Neural cell (in vitro differentiated cells): Measurements from ENCODE around the gene RNF113A. TPM values are rescaled to one million over a fixed set of nuclear protein-coding genes. Genes with fewer than 3 reads are reported as not detected.
"Not testable (repeated sequence)": the region's sequence is repeated elsewhere in the genome, so short reads cannot be mapped to it uniquely, and the experiment has no call there.

Experiments
- H2AFZ ChIP-seq: fragments of 200-600, 300-800 bp; sonication (generic), shearing (Covaris generic); 2 replicates; pipeline ENCODE4 v1.6.0; 2014; ENCODE audit warnings: low read depth, mild to moderate bottlenecking, antibody characterized with exemption, low read length, moderate library complexity
- H3F3A ChIP-seq: fragments of 200-600 bp; shearing (Covaris generic); 2 replicates; pipeline ENCODE4 v1.6.1; 2016; ENCODE audit warnings: mild to moderate bottlenecking, moderate library complexity, mixed read lengths, antibody characterized with exemption, low read length; ENCODE audit not compliant: insufficient read depth, poor library complexity, severe bottlenecking
- H3K27ac ChIP-seq: fragments of 200-600, 300-800 bp; sonication (generic), shearing (Covaris generic); 2 replicates; pipeline ENCODE4 v1.5.1; 2014; ENCODE audit warnings: mild to moderate bottlenecking, low read length, moderate library complexity
- H3K27me3 ChIP-seq: fragments of 300-800, 200-600 bp; sonication (generic), shearing (Covaris generic); 2 replicates; pipeline ENCODE4 v1.6.0; 2014; ENCODE audit warnings: mild to moderate bottlenecking, low read depth, low read length, moderate library complexity; ENCODE audit not compliant: insufficient read depth
- H3K36me3 ChIP-seq: fragments of 300-800, 200-600 bp; sonication (generic), shearing (Covaris generic); 2 replicates; pipeline ENCODE4 v1.5.1; 2014; ENCODE audit warnings: mild to moderate bottlenecking, antibody characterized with exemption, low read length, moderate library complexity; ENCODE audit not compliant: insufficient read depth
- H3K4me2 ChIP-seq: fragments of 300-800, 200-600 bp; sonication (generic), shearing (Covaris generic); 2 replicates; pipeline ENCODE4 v1.6.0; 2014; ENCODE audit warnings: mild to moderate bottlenecking, low read length
- H3K4me3 ChIP-seq: fragments of 300-800, 200-600 bp; sonication (generic), shearing (Covaris generic); 2 replicates; pipeline ENCODE4 v1.5.1; 2014; ENCODE audit warnings: mild to moderate bottlenecking, low read length, moderate library complexity
- H3K79me2 ChIP-seq: fragments of 200-600 bp; shearing (Covaris generic); replicated peaks from 2 replicates; pipeline ENCODE4 v1.6.0; 2014; ENCODE audit warnings: mild to moderate bottlenecking, low read length, moderate library complexity; ENCODE audit not compliant: insufficient read depth
- H3K9ac ChIP-seq: fragments of 300-800, 200-600 bp; sonication (generic), shearing (Covaris generic); 2 replicates; pipeline ENCODE4 v1.6.1; 2016; ENCODE audit warnings: mild to moderate bottlenecking, low read length, mixed read lengths
- H3K9me2 ChIP-seq: fragments of 200-600 bp; shearing (Covaris generic); 2 replicates; pipeline ENCODE4 v1.6.1; 2016; ENCODE audit warnings: mild to moderate bottlenecking, low read length, mixed read lengths; ENCODE audit not compliant: insufficient read depth
- H3K9me3 ChIP-seq: fragments of 200-600, 300-800 bp; sonication (generic), shearing (Covaris generic); 2 replicates; pipeline ENCODE4 v1.6.1; 2016; ENCODE audit warnings: mild to moderate bottlenecking, mixed run types, low read length, moderate library complexity, mixed read lengths
- H4K20me1 ChIP-seq: fragments of 200-600 bp; shearing (Covaris generic); 2 replicates; pipeline ENCODE4 v1.6.1; 2016; ENCODE audit warnings: mild to moderate bottlenecking, mixed run types; ENCODE audit not compliant: insufficient read depth
- CTCF ChIP-seq: fragments of 450-650 bp; IDR thresholded peaks from 2 replicates; pipeline ENCODE4 v1.5.1; 2014; ENCODE audit warnings: antibody characterized with exemption, mild to moderate bottlenecking, moderate library complexity; ENCODE audit not compliant: poor library complexity, severe bottlenecking
- EP300 ChIP-seq: fragments of 450-650 bp; conservative IDR thresholded peaks from 2 replicates; pipeline ENCODE4 v1.6.1; 2014; ENCODE audit warnings: antibody characterized with exemption, mild to moderate bottlenecking, moderate library complexity; ENCODE audit not compliant: poor library complexity, severe bottlenecking
- EZH2 ChIP-seq: fragments of 200-600, 300-800 bp; shearing (Covaris generic), sonication (generic); IDR thresholded peaks from 2 replicates; pipeline ENCODE4 v1.6.1; 2014; ENCODE audit warnings: antibody characterized with exemption, low read length, borderline replicate concordance, mild to moderate bottlenecking; ENCODE audit not compliant: insufficient read depth, poor library complexity, severe bottlenecking
- MXI1 ChIP-seq: fragments of 450-650 bp; conservative IDR thresholded peaks from 2 replicates; pipeline ENCODE4 v1.6.1; 2014; ENCODE audit warnings: antibody characterized with exemption, mild to moderate bottlenecking; ENCODE audit not compliant: poor library complexity, severe bottlenecking
- POLR2AphosphoS5 ChIP-seq: IDR thresholded peaks from 2 replicates; pipeline ENCODE4 v1.6.1; 2012
- RAD21 ChIP-seq: fragments of 450-650 bp; conservative IDR thresholded peaks from 2 replicates; pipeline ENCODE4 v1.6.1; 2014; ENCODE audit warnings: antibody characterized with exemption, mild to moderate bottlenecking, moderate library complexity
- REST ChIP-seq: IDR thresholded peaks from 2 replicates; pipeline ENCODE4 v1.6.1; 2012; ENCODE audit warnings: borderline replicate concordance
- SMC3 ChIP-seq: fragments of 450-650 bp; conservative IDR thresholded peaks from 2 replicates; pipeline ENCODE4 v1.6.1; 2014; ENCODE audit warnings: antibody characterized with exemption, mild to moderate bottlenecking, moderate library complexity; ENCODE audit not compliant: poor library complexity
- TAF1 ChIP-seq: IDR thresholded peaks from 2 replicates; pipeline ENCODE4 v1.6.1; 2012; ENCODE audit warnings: low read depth
- polyA plus RNA-seq: library from polyadenylated mRNA; depleted of rRNA; stranded (reverse); fragments of >200 nt; gene quantifications from 2 replicates; pipeline ENCODE4 v1.2.3, GENCODE V29; 2014

The RNF113A gene
- polyA plus RNA-seq, 1 donor from 2014 or later = 27.2 TPM

GRCh38 chrX:119828446-119828845 is 43.1 kb downstream of the RNF113A start:
- H2AFZ ChIP-seq = no peak overlapping the region
- H4K20me1 ChIP-seq = no peaks in the 10 kb centered on the region
- no peak overlapping the region for H3K4me3 ChIP-seq
- H3K9ac ChIP-seq = no peak overlapping the region
- H3F3A ChIP-seq = no peaks in the 10 kb centered on the region
- TF ChIP-seq EP300 (no peak), RAD21 (no peak), REST (no peak)
- H3K27ac ChIP-seq = no peak overlapping the region
- no peaks in the 10 kb centered on the region for H3K79me2 ChIP-seq
- no peaks in the 10 kb centered on the region for H3K36me3 ChIP-seq
- no peaks in the 10 kb centered on the region for H3K9me2 ChIP-seq
- H3K9me3 ChIP-seq = no peaks in the 10 kb centered on the region
- H3K27me3 ChIP-seq = no peaks in the 10 kb centered on the region
- H3K4me2 ChIP-seq = no peak overlapping the region

GRCh38 chrX:119826399-119826959 is 45.1 kb downstream of the RNF113A start:
- no peaks in the 10 kb centered on the region for H4K20me1 ChIP-seq
- no peaks in the 10 kb centered on the region for H3K9me2 ChIP-seq
- H3K4me2 ChIP-seq = no peak overlapping the region
- no peaks in the 10 kb centered on the region for H3K79me2 ChIP-seq
- no peaks in the 10 kb centered on the region for H3F3A ChIP-seq
- no peaks in the 10 kb centered on the region for H3K27me3 ChIP-seq
- H3K27ac ChIP-seq = no peak overlapping the region
- no peak overlapping the region for H3K4me3 ChIP-seq
- no peaks in the 10 kb centered on the region for H3K9me3 ChIP-seq
- TF ChIP-seq TAF1 (no peak), EZH2 (no peak), POLR2AphosphoS5 (no peak), EP300 (no peak), RAD21 (no peak), MXI1 (no peak), SMC3 (no peak), CTCF (no peak), REST (no peak)
- H3K36me3 ChIP-seq = no peaks in the 10 kb centered on the region
- H3K9ac ChIP-seq = no peak overlapping the region
- H2AFZ ChIP-seq = no peak overlapping the region

GRCh38 chrX:119824221-119824620 is 47.3 kb downstream of the RNF113A start:
- not testable (repeated sequence) for H3K9ac ChIP-seq, H3K9me2 ChIP-seq, H3K79me2 ChIP-seq, H3K27me3 ChIP-seq, H3F3A ChIP-seq, H3K27ac ChIP-seq, H3K4me3 ChIP-seq, H3K36me3 ChIP-seq, H3K4me2 ChIP-seq, H4K20me1 ChIP-seq, H2AFZ ChIP-seq, H3K9me3 ChIP-seq

- not testable (repeated sequence) for H3F3A ChIP-seq, H2AFZ ChIP-seq, H3K9me2 ChIP-seq, H3K4me2 ChIP-seq, H3K27ac ChIP-seq, H4K20me1 ChIP-seq, H3K4me3 ChIP-seq, H3K27me3 ChIP-seq, H3K36me3 ChIP-seq, H3K9me3 ChIP-seq, H3K9ac ChIP-seq, H3K79me2 ChIP-seq
These were observed 49.8 kb downstream of the RNF113A start for GRCh38 chrX:119821703-119822102.
